GM19468 (cell line): ENCODE measurements around the gene LRRC8D.
"Not testable (repeated sequence)": the region's sequence is repeated elsewhere in the genome, so short reads cannot be mapped to it uniquely, and the experiment has no call there.

ENCODE experiments used
- ATAC-seq: cut with Tn5 transposase; IDR thresholded peaks from one replicate; pipeline ENCODE4 v1.9.1; 2021; ENCODE audit warnings: mild to moderate bottlenecking, moderate library complexity, moderate number of reproducible peaks; ENCODE audit not compliant: unreplicated experiment; ENCODE audit errors: extremely low read depth

Gene LRRC8D

DNA sequence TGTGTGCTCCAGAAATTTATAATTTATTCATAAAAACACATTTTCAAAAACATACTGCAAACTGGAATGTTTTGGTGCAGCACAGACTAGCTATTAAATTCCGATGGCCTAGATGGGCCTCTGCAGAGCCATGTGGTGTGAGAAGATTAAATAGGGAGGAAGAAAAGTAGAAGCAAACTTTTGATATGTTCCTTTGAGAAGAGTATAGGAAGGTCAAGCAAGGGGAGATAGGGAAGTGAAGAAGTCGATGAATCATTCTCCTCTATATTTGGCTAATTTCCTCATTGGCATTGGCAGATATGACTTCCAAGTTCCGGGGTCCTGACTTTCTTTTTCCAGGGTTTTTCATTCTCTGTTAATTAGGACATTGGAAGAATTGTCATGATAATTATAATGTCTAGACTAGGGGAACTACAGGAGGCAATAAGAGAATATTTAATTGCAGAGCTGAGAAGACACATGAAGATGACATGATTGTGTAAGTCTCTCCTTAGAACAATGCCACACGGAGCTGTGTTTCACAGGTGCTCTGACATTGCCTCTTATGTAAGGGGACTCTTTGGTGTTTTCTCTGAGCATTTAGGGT lies 154.8 kb downstream of the LRRC8D start:
- ATAC-seq, result no peak

DNA sequence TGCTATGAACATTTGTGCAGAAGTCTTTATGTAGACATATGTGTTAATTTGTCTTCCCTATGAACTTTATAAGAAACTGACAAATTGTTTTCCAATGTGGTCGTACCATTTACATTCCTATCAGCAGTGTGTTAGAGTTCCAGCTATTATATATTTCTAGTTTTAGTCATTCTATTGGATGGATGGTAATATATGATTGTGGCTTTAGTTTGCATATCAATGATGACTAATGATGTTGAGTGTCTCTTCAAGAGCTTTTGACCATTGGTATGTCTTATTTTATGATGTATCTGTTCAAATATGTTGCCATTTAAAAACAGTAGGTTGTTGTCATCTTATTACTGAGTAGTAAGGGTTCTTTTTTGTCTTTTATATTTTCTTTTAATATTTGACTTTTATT lies 157.9 kb downstream of the LRRC8D start:
- ATAC-seq, result no peak

DNA sequence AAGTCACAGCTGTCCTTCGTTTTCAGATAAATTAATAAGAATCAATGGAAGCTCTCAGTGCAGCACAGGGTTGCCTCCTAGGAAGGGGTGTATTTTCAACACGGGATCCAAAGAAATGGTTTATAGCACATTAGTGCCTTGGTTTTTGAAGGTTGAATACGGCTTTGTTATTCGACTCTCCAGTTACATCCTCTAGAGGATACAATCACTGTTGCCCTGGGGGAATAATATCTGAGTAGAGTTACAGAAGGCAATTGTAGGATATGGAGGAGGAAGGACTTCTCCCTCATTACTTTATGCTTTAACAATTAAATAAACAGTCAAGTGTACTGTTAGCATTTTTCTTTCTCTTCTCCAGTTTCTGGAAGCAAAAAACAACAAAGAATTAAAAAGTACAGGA lies 159.8 kb downstream of the LRRC8D start:
- ATAC-seq, result no peak

DNA sequence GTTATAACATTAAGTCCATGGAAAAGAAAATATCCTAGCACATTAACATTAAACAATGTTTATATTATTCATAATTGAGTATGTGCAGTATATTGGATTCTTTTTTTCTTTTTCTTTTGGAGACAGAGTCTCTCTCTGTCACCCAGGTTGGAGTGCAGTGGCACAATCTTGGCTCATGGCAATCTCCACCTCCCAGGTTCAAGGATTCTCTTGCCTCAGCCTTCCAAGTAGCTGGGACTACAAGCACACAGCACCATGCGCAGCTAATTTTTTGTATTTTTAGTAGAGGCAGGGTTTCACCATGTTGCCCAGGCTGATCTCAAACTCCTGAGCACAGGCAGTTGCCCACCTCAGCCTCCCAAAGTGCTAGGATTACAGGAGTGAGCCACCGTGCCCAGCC lies 162.0 kb downstream of the LRRC8D start:
- ATAC-seq, result not testable (repeated sequence)

DNA sequence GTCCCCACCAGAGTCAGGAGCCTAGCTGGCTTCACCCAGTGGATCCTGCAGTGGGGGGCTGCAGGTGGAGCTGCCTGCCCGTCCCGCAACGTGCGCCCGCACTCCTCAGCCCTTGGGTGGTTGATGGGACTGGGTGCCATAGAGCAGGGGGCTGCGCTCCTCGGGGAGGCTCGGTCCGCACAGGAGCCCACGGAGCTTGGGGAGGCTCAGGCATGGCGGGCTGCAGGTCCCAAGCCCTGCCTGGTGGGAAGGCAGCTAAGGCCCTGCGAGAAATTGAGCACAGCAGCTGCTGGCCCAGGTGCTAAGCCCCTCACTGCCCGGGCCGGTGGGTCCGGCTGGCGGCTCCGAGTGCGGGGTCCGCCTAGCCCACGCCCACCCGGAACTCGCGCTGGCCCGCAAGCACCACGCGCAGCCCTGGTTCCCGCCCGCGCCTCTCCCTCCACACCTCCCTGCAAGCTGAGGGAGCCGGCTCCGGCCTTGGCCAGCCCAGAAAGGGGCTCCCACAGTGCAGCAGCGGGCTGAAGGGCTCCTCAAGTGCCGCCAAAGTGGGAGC lies 163.8 kb downstream of the LRRC8D start:
- not testable (repeated sequence) for ATAC-seq

DNA sequence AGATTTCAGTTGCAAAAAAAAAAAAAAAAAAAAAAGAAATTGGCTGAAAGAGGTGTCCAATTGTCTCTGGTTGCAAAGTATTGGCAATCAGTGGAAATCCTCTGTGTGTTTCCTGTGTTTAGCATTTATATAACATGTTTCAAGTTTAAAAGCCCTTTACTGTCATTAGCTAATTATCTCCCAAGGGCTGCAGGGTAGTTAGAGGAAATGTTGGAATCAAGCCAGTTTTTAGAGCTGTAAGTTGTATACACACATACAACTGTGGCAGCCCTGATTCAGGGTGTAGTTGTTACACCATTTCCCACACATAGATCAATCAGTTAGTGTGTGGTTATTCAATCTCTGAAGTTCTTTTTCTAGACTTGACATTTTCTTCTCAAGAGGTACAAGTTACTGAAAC lies 165.2 kb downstream of the LRRC8D start:
- ATAC-seq, result no peak
